HEK293 (cell line): Measurements from ENCODE around the gene NCDN.

Experiments
- CTCF ChIA-PET: fragments of 350-600 bp; formaldehyde crosslinking; extraction: SDS; loops from one replicate; lab custom pipeline; 2021; ENCODE audit warnings: antibody characterized with exemption; lab: Yijun Ruan, JAX
- POLR2A ChIA-PET: fragments of 300-600 bp; formaldehyde crosslinking; extraction: SDS; loops from one replicate; lab custom pipeline; 2020; ENCODE audit warnings: antibody characterized with exemption, inconsistent platforms; lab: Yijun Ruan, JAX
- H3K27ac ChIP-seq: fragments of 200-500 bp; sonication (Bioruptor generic); 2 replicates; pipeline ENCODE4 v1.5.1; 2014; ENCODE audit warnings: low read depth, low read length, control low read depth, inconsistent platforms; ENCODE audit errors: extremely low read depth
- H3K36me3 ChIP-seq, 2 experiments: fragments of 200-500 bp in 1 of 2; sonication (Bioruptor generic) in 1 of 2; 1 replicate in 1 of 2; 2 replicates in 1 of 2; pipeline ENCODE4 v1.5.1; 2014 to 2017; ENCODE audit warnings: inconsistent platforms in 2 of 2, low read length in 2 of 2; ENCODE audit not compliant: control insufficient read depth in 2 of 2, insufficient read depth in 1 of 2
- H3K4me1 ChIP-seq: fragments of 200-500 bp; sonication (Bioruptor generic); 2 replicates; pipeline ENCODE4 v1.5.1; 2014; ENCODE audit warnings: mild to moderate bottlenecking, low read length, inconsistent platforms; ENCODE audit not compliant: control insufficient read depth, insufficient read depth
- H3K4me3 ChIP-seq: 2 replicates; pipeline ENCODE4 v1.5.1; 2011; ENCODE audit warnings: low read depth, mild to moderate bottlenecking, control low read depth, low read length, moderate library complexity
- H3K9me3 ChIP-seq: fragments of 200-500 bp; sonication (Bioruptor generic); 2 replicates; pipeline ENCODE4 v1.5.1; 2014; ENCODE audit warnings: low read depth, low read length, inconsistent platforms; ENCODE audit not compliant: control insufficient read depth, insufficient read depth
- BCL11A ChIP-seq: fragments of 450-650 bp; formaldehyde crosslinking; IDR thresholded peaks from 2 replicates; pipeline ENCODE4 v1.5.1; 2016; ENCODE audit warnings: low read depth, missing biosample characterization, missing genetic modification characterization
- GLIS2 ChIP-seq: fragments of 450-650 bp; formaldehyde crosslinking; IDR thresholded peaks from 2 replicates; pipeline ENCODE4 v1.5.1; 2016; ENCODE audit warnings: missing biosample characterization, missing genetic modification characterization
- SP2 ChIP-seq: fragments of 450-650 bp; formaldehyde crosslinking; IDR thresholded peaks from 2 replicates; pipeline ENCODE4 v1.5.1; 2016; ENCODE audit warnings: missing biosample characterization, missing genetic modification characterization
- WT1 ChIP-seq: fragments of 450-650 bp; formaldehyde crosslinking; IDR thresholded peaks from 2 replicates; pipeline ENCODE4 v1.5.1; 2016; ENCODE audit warnings: missing biosample characterization, missing genetic modification characterization
- YY1 ChIP-seq: fragments of 450-650 bp; formaldehyde crosslinking; IDR thresholded peaks from 2 replicates; pipeline ENCODE4 v1.5.1; 2018; ENCODE audit warnings: missing biosample characterization, missing genetic modification characterization
- ZBTB17 ChIP-seq: fragments of 450-650 bp; formaldehyde crosslinking; IDR thresholded peaks from 2 replicates; pipeline ENCODE4 v1.5.1; 2016; ENCODE audit warnings: missing biosample characterization, missing genetic modification characterization
- ZBTB6 ChIP-seq: fragments of 450-650 bp; formaldehyde crosslinking; IDR thresholded peaks from 2 replicates; pipeline ENCODE4 v1.5.1; 2017; ENCODE audit warnings: missing biosample characterization, missing genetic modification characterization
- ZBTB7A ChIP-seq: fragments of 450-650 bp; formaldehyde crosslinking; IDR thresholded peaks from 2 replicates; pipeline ENCODE4 v1.5.1; 2016; ENCODE audit warnings: low read depth, missing biosample characterization, missing genetic modification characterization
- ZFHX2 ChIP-seq: fragments of 450-650 bp; formaldehyde crosslinking; conservative IDR thresholded peaks from 2 replicates; pipeline ENCODE4 v1.5.1; 2016; ENCODE audit warnings: missing biosample characterization, missing genetic modification characterization
- ZNF132 ChIP-seq: fragments of 450-650 bp; formaldehyde crosslinking; IDR thresholded peaks from 2 replicates; pipeline ENCODE4 v1.5.1; 2017; ENCODE audit warnings: missing biosample characterization, missing genetic modification characterization, borderline replicate concordance
- ZNF155 ChIP-seq: fragments of 450-650 bp; formaldehyde crosslinking; IDR thresholded peaks from 2 replicates; pipeline ENCODE4 v1.5.1; 2016; ENCODE audit warnings: missing biosample characterization, missing genetic modification characterization
- ZNF174 ChIP-seq: fragments of 450-650 bp; formaldehyde crosslinking; IDR thresholded peaks from 2 replicates; pipeline ENCODE4 v1.5.0; 2017; ENCODE audit warnings: missing biosample characterization, mild to moderate bottlenecking, missing genetic modification characterization
- ZNF221 ChIP-seq: fragments of 450-650 bp; formaldehyde crosslinking; IDR thresholded peaks from 2 replicates; pipeline ENCODE4 v1.5.1; 2017; ENCODE audit warnings: missing biosample characterization, missing genetic modification characterization, borderline replicate concordance
- ZNF223 ChIP-seq: fragments of 450-650 bp; formaldehyde crosslinking; IDR thresholded peaks from 2 replicates; pipeline ENCODE4 v1.5.1; 2016; ENCODE audit warnings: missing biosample characterization, missing genetic modification characterization
- ZNF366 ChIP-seq: fragments of 450-650 bp; formaldehyde crosslinking; conservative IDR thresholded peaks from 2 replicates; pipeline ENCODE4 v1.5.1; 2016; ENCODE audit warnings: missing biosample characterization, missing genetic modification characterization
- ZNF394 ChIP-seq: fragments of 450-650 bp; formaldehyde crosslinking; IDR thresholded peaks from 2 replicates; pipeline ENCODE4 v1.5.1; 2016; ENCODE audit warnings: missing biosample characterization, missing genetic modification characterization, mild to moderate bottlenecking, moderate library complexity, borderline replicate concordance
- ZNF488 ChIP-seq: fragments of 450-650 bp; formaldehyde crosslinking; IDR thresholded peaks from 2 replicates; pipeline ENCODE4 v1.5.1; 2016; ENCODE audit warnings: missing biosample characterization, missing genetic modification characterization
- ZNF544 ChIP-seq: fragments of 450-650 bp; formaldehyde crosslinking; IDR thresholded peaks from 2 replicates; pipeline ENCODE4 v1.5.0; 2017; ENCODE audit warnings: missing biosample characterization, missing genetic modification characterization
- ZNF561 ChIP-seq: fragments of 450-650 bp; IDR thresholded peaks from 2 replicates; pipeline ENCODE4 v1.5.1; 2018; ENCODE audit warnings: missing biosample characterization, missing genetic modification characterization, borderline replicate concordance
- ZNF624 ChIP-seq: fragments of 450-650 bp; formaldehyde crosslinking; IDR thresholded peaks from 2 replicates; pipeline ENCODE4 v1.5.1; 2017; ENCODE audit warnings: missing biosample characterization, missing genetic modification characterization
- TF ChIP-seq, protein P1 (sequence below): fragments of 450-650 bp; formaldehyde crosslinking; IDR thresholded peaks from 2 replicates; pipeline ENCODE4 v1.5.1; 2016; ENCODE audit warnings: missing biosample characterization, missing genetic modification characterization
- TF ChIP-seq, protein P2 (sequence below): fragments of 450-650 bp; formaldehyde crosslinking; IDR thresholded peaks from 2 replicates; pipeline ENCODE4 v1.5.1; 2016; ENCODE audit warnings: missing biosample characterization, missing genetic modification characterization
- TF ChIP-seq, protein P3 (sequence below): IDR thresholded peaks from 2 replicates; pipeline ENCODE4 v1.6.1; 2011; ENCODE audit warnings: mild to moderate bottlenecking, low read depth, low read length, borderline replicate concordance
- TF ChIP-seq, protein P4 (sequence below): fragments of 450-650 bp; formaldehyde crosslinking; IDR thresholded peaks from 2 replicates; pipeline ENCODE4 v1.5.1; 2016; ENCODE audit warnings: missing biosample characterization, missing genetic modification characterization, borderline replicate concordance

The NCDN gene

DNA sequence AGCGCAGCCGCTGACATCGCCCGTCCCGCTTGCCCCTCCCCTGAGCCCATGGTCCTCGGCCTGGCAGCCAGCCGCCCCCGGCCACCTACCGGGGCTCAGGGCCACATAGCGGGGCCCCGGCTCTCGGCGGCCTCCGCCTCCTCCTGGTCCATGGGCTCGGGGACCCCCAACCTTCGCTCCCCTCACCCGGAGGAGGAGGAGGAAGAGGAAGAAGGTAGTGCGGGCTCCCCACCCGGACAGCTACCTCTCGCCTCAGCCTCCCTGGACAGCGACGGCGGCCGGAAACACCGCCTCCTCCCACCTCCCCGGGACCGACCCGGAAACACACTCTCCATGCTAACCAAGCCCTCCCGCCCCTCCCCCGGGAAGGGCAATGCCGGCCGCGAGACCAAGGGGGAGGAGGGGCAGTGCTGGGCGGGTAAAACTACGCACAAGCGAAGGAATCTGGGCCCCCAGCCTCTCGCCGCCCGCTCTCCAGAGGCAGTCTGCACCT lies 435 bp upstream of the NCDN start, which contains the start of gene KIAA0319L (continued):
- no peak for TF ChIP-seq ZNF488
- TF ChIP-seq ZNF394 = no peak
- no peak for TF ChIP-seq ZNF221 (tag by site-specific recombination)
- TF ChIP-seq ZNF132 (tag by site-specific recombination) = no peak

DNA sequence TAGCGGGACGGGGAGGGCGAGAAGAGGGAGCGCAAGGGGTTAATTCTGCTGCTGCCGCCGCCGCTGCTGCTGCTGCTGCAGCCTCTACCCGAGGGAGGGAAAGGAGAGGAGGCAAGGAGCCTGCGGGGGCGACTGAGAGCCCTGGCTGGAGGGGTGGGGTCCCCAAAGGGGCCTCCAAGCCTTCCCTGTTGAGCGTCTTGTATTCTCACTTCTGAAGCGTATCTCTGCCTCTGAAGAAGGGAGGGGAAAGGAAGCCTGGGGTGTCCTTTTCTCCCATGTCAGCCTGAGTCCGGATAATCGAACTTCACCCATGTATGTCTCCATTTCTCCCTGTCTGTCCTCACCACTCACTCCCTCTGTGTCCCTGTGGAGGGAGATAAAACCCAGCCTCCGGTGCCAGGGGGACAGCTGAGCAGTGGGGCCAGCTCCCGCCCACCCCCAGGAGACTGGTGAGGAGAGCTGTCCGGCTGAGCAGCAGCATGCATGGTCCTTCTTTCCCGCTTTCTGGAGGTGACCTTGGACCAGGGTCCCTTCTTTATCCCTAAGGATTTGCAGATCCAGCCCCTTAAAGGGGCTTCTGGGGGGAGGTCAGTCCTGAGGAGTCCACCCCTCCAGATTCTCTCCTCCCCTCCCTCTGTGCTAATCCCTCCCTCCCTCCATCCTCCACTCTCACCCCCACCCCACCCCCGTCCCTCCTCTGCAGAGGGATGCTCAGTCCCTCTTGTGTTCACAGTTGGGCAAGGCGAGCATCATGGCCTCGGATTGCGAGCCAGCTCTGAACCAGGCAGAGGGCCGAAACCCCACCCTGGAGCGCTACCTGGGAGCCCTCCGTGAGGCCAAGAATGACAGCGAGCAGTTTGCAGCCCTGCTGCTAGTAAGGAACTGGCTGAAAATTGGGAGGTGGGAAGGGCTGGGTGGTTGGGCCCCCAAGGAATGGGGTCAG lies 1.0 kb downstream of the NCDN start:
- H3K36me3 ChIP-seq = peaks cover 0 to 52% of the 10 kb centered on the region in 2 experiments; a peak in 2 of 3 replicates
- no peaks in the 10 kb centered on the region for H3K9me3 ChIP-seq
- ChIA-PET POLR2A (interaction anchor here (0.7 to 2.0 kb wide), 6 partner anchors 10 to 366 kb away, joined by 3 to 22 read pairs (median 4); partner anchors contain the start of genes CLSPN, SFPQ and TFAP2E), CTCF (interaction anchor here (0.5 to 1.5 kb wide), 6 partner anchors 10 to 591 kb away, joined by 3 to 4 read pairs (median 3); partner anchors contain the start of gene TRAPPC3)
- H3K4me1 ChIP-seq = peaks cover 27% of the 10 kb centered on the region
- H3K27ac ChIP-seq = peak overlapping the region; percentile 96; the same call in 1 of the 2 replicates
- H3K4me3 ChIP-seq = peak overlapping the region; percentile 95
- TF ChIP-seq ZBTB17 (tag by site-specific recombination) (0 out of 2 replicates have a peak, but pooled peaks have one; percentile 9), SP2 (peak; percentile 64), YY1 (tag by site-specific recombination) (no peak), GLIS2 (tag by site-specific recombination) (peak; percentile 77), ZBTB6 (tag by site-specific recombination) (no peak), WT1 (tag by site-specific recombination) (no peak), ZFHX2 (tag by site-specific recombination) (peak; percentile 51), ZNF561 (tag by site-specific recombination) (peak; percentile 14; the same call in 1 of the 2 replicates), ZBTB7A (tag by site-specific recombination) (no peak), ZNF624 (tag by site-specific recombination) (no peak), ZNF544 (tag by site-specific recombination) (no peak), ZNF155 (tag by site-specific recombination) (no peak), ZNF223 (peak; percentile 8; the same call in 1 of the 2 replicates), ZNF366 (peak; percentile 27; the same call in 1 of the 2 replicates), BCL11A (tag by site-specific recombination) (no peak), ZNF174 (tag by site-specific recombination) (no peak)
- TF ChIP-seq, protein P1, sequence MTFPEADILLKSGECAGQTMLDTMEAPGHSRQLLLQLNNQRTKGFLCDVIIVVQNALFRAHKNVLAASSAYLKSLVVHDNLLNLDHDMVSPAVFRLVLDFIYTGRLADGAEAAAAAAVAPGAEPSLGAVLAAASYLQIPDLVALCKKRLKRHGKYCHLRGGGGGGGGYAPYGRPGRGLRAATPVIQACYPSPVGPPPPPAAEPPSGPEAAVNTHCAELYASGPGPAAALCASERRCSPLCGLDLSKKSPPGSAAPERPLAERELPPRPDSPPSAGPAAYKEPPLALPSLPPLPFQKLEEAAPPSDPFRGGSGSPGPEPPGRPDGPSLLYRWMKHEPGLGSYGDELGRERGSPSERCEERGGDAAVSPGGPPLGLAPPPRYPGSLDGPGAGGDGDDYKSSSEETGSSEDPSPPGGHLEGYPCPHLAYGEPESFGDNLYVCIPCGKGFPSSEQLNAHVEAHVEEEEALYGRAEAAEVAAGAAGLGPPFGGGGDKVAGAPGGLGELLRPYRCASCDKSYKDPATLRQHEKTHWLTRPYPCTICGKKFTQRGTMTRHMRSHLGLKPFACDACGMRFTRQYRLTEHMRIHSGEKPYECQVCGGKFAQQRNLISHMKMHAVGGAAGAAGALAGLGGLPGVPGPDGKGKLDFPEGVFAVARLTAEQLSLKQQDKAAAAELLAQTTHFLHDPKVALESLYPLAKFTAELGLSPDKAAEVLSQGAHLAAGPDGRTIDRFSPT = 0 out of 2 replicates have a peak, but pooled peaks have one; percentile 11
- TF ChIP-seq, protein P2, sequence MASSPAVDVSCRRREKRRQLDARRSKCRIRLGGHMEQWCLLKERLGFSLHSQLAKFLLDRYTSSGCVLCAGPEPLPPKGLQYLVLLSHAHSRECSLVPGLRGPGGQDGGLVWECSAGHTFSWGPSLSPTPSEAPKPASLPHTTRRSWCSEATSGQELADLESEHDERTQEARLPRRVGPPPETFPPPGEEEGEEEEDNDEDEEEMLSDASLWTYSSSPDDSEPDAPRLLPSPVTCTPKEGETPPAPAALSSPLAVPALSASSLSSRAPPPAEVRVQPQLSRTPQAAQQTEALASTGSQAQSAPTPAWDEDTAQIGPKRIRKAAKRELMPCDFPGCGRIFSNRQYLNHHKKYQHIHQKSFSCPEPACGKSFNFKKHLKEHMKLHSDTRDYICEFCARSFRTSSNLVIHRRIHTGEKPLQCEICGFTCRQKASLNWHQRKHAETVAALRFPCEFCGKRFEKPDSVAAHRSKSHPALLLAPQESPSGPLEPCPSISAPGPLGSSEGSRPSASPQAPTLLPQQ (tag by site-specific recombination) = peak; percentile 21; the same call in 1 of the 2 replicates
- TF ChIP-seq, protein P3, sequence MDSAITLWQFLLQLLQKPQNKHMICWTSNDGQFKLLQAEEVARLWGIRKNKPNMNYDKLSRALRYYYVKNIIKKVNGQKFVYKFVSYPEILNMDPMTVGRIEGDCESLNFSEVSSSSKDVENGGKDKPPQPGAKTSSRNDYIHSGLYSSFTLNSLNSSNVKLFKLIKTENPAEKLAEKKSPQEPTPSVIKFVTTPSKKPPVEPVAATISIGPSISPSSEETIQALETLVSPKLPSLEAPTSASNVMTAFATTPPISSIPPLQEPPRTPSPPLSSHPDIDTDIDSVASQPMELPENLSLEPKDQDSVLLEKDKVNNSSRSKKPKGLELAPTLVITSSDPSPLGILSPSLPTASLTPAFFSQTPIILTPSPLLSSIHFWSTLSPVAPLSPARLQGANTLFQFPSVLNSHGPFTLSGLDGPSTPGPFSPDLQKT = no peak
- TF ChIP-seq, protein P4, sequence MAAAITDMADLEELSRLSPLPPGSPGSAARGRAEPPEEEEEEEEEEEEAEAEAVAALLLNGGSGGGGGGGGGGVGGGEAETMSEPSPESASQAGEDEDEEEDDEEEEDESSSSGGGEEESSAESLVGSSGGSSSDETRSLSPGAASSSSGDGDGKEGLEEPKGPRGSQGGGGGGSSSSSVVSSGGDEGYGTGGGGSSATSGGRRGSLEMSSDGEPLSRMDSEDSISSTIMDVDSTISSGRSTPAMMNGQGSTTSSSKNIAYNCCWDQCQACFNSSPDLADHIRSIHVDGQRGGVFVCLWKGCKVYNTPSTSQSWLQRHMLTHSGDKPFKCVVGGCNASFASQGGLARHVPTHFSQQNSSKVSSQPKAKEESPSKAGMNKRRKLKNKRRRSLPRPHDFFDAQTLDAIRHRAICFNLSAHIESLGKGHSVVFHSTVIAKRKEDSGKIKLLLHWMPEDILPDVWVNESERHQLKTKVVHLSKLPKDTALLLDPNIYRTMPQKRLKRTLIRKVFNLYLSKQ (tag by site-specific recombination) = no peak
